ENCODE measurements around the gene TAS2R41.

- TF ChIP-seq CTCF (conservative IDR thresholded peaks at IDR 0.05; ENCODE audit: low read depth, low read length), result no peak
- TF ChIP-seq POLR2A (IDR thresholded peaks at IDR 0.05; ENCODE audit: low read depth, low read length), result no peak
- no peak for TF ChIP-seq RFX5 (IDR thresholded peaks at IDR 0.05; ENCODE audit: low read depth, low read length)
- TF ChIP-seq SMC3 (IDR thresholded peaks at IDR 0.05; ENCODE audit: low read depth, low read length), result no peak
- TF ChIP-seq FOS (IDR thresholded peaks at IDR 0.05; ENCODE audit: low read depth, low read length), result no peak
- TF ChIP-seq, protein P1, sequence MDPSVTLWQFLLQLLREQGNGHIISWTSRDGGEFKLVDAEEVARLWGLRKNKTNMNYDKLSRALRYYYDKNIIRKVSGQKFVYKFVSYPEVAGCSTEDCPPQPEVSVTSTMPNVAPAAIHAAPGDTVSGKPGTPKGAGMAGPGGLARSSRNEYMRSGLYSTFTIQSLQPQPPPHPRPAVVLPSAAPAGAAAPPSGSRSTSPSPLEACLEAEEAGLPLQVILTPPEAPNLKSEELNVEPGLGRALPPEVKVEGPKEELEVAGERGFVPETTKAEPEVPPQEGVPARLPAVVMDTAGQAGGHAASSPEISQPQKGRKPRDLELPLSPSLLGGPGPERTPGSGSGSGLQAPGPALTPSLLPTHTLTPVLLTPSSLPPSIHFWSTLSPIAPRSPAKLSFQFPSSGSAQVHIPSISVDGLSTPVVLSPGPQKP (IDR thresholded peaks at IDR 0.05; ENCODE audit: borderline replicate concordance, low read depth, low read length), result no peak
- TF ChIP-seq RCOR1 (IDR thresholded peaks at IDR 0.05; ENCODE audit: insufficient replicate concordance, low read length), result no peak
- no peak for TF ChIP-seq USF2 (IDR thresholded peaks at IDR 0.05; ENCODE audit: low read depth, low read length)
These were observed 6.4 kb downstream of the TAS2R41 start for GRCh38 chr7:143484119-143484518.

All from IMR-90 (cell line).